ENCODE results near the gene MOB3B. TPM values are rescaled to one million over a fixed set of nuclear protein-coding genes. Genes with fewer than 3 reads are reported as not detected.

Gene MOB3B
- total RNA-seq, 1 experiment from 2014 or later = 0.03 TPM

- H3K27me3 ChIP-seq (ENCODE audit: control insufficient read depth, insufficient read depth, low read length) = no peaks in the 10 kb centered on the region
- intact Hi-C loops (cut with micrococcal nuclease; ENCODE audit: unreplicated experiment) (no loop called here), in situ Hi-C loops (cut with HindIII; ENCODE audit: low pct_unique_long_range_greater_than_20kb, low sequenced_read_pairs) (no loop called here)
- H3K4me3 ChIP-seq (ENCODE audit: low read depth in 2 of 2, low read length in 2 of 2) = no peak overlapping the region
- ChIA-PET POLR2A (no interaction called here), CTCF (no interaction called here)
- ATAC-seq (no peak), DNase-seq (ENCODE audit: low read depth, low spot score) (no peak)
- no peak overlapping the region for H3K27ac ChIP-seq (ENCODE audit: low read length)
- TF ChIP-seq CTCF (IDR thresholded peaks at IDR 0.05) (no peak), POLR2AphosphoS5 (IDR thresholded peaks at IDR 0.05; ENCODE audit: low read depth, low read length) (no peak), REST (IDR thresholded peaks at IDR 0.05; ENCODE audit: insufficient read depth in 1 of 2, low read depth in 2 of 2, low read length in 1 of 2) (no peak), SIN3A (IDR thresholded peaks at IDR 0.05; ENCODE audit: borderline replicate concordance, insufficient read depth, low read depth, low read length) (no peak), TCF7L2 (IDR thresholded peaks at IDR 0.05; ENCODE audit: low read depth, low read length) (no peak)
- no TSS peak for BruUV-seq (replicated peaks)
- no peaks in the 10 kb centered on the region for H3K4me1 ChIP-seq (ENCODE audit: control insufficient read depth, insufficient read depth, low read length)
- no peaks in the 10 kb centered on the region for H3K36me3 ChIP-seq (ENCODE audit: control insufficient read depth, insufficient read depth, low read length)
- no peaks in the 10 kb centered on the region for H3K9me3 ChIP-seq (ENCODE audit: control insufficient read depth, insufficient read depth, low read depth, low read length)
Measured at GRCh38 chr9:27496135-27496504, 33.5 kb downstream of the MOB3B start.

- H3K27me3 ChIP-seq (ENCODE audit: control insufficient read depth, insufficient read depth, low read length) = no peaks in the 10 kb centered on the region
- H3K4me1 ChIP-seq (ENCODE audit: control insufficient read depth, insufficient read depth, low read length) = no peaks in the 10 kb centered on the region
- no peak for DNase-seq (ENCODE audit: low read depth, low spot score)
- ChIA-PET CTCF (no interaction called here), POLR2A (no interaction called here)
- intact Hi-C loops (cut with micrococcal nuclease; ENCODE audit: unreplicated experiment) = no loop called here
- in situ Hi-C loops (cut with HindIII; ENCODE audit: low pct_unique_long_range_greater_than_20kb, low sequenced_read_pairs) = no loop called here
- H3K4me3 ChIP-seq (ENCODE audit: low read depth in 2 of 2, low read length in 2 of 2) = no peak overlapping the region
- no peak for ATAC-seq
- H3K9me3 ChIP-seq (ENCODE audit: control insufficient read depth, insufficient read depth, low read depth, low read length) = no peaks in the 10 kb centered on the region
- H3K36me3 ChIP-seq (ENCODE audit: control insufficient read depth, insufficient read depth, low read length) = no peaks in the 10 kb centered on the region
- H3K27ac ChIP-seq (ENCODE audit: low read length) = no peak overlapping the region
- no peak for TF ChIP-seq REST (IDR thresholded peaks at IDR 0.05; ENCODE audit: insufficient read depth in 1 of 2, low read depth in 2 of 2, low read length in 1 of 2)
- TF ChIP-seq SIN3A (IDR thresholded peaks at IDR 0.05; ENCODE audit: borderline replicate concordance, insufficient read depth, low read depth, low read length) = no peak
- no peak for TF ChIP-seq POLR2AphosphoS5 (IDR thresholded peaks at IDR 0.05; ENCODE audit: low read depth, low read length)
- TF ChIP-seq CTCF (IDR thresholded peaks at IDR 0.05) = no peak
- no peak for TF ChIP-seq TCF7L2 (IDR thresholded peaks at IDR 0.05; ENCODE audit: low read depth, low read length)
- BruUV-seq (replicated peaks) = no TSS peak
Measured at GRCh38 chr9:27495480-27496134, 34.0 kb downstream of the MOB3B start.

Measured in Panc1 (cell line).